Stimulated activated naive CD4-positive, alpha-beta T cell (primary cell): ENCODE results near the gene SORT1.
"Not testable (repeated sequence)": the region's sequence is repeated elsewhere in the genome, so short reads cannot be mapped to it uniquely, and the experiment has no call there.

ENCODE experiments used
- DNase-seq, 6 experiments: peaks; one replicate each; lab custom pipeline; 2025; lab: John Stamatoyannopoulos, UW

SORT1 gene

GRCh38 chr1:109338608-109339007 lies 59.1 kb downstream of the SORT1 start:
- DNase-seq = no peak

GRCh38 chr1:109338091-109338490 lies 59.6 kb downstream of the SORT1 start:
- DNase-seq = no peak

- DNase-seq = no peak
Measured at GRCh38 chr1:109335091-109335490, 62.6 kb downstream of the SORT1 start.

GRCh38 chr1:109331113-109331512 lies 66.6 kb downstream of the SORT1 start:
- no peak for DNase-seq

GRCh38 chr1:109327285-109327684 lies 70.4 kb downstream of the SORT1 start:
- no peak for DNase-seq

GRCh38 chr1:109322974-109323373 lies 74.7 kb downstream of the SORT1 start:
- no peak for DNase-seq

GRCh38 chr1:109319114-109319513 lies 78.6 kb downstream of the SORT1 start:
- DNase-seq = no peak

GRCh38 chr1:109316506-109316905 lies 81.2 kb downstream of the SORT1 start:
- DNase-seq = no peak

GRCh38 chr1:109315288-109315687 lies 82.4 kb downstream of the SORT1 start:
- no peak for DNase-seq

GRCh38 chr1:109314795-109315194 lies 82.9 kb downstream of the SORT1 start:
- DNase-seq = no peak

GRCh38 chr1:109312978-109313775 lies 84.5 kb downstream of the SORT1 start:
- DNase-seq = no peak

GRCh38 chr1:109312246-109312645 lies 85.5 kb downstream of the SORT1 start:
- no peak for DNase-seq

- DNase-seq = no peak
Measured at GRCh38 chr1:109309347-109309746, 88.4 kb downstream of the SORT1 start.

GRCh38 chr1:109307274-109308021 lies 90.3 kb downstream of the SORT1 start:
- DNase-seq = no peak

- DNase-seq = no peak
Measured at GRCh38 chr1:109306832-109307273, 90.9 kb downstream of the SORT1 start, which contains the start of gene MYBPHL. Gene MYBPHL (minus strand): TSS chr1:109307011. CDS start chr1:109306991, 20 bp downstream.

GRCh38 chr1:109305991-109306390 lies 91.7 kb downstream of the SORT1 start:
- not testable (repeated sequence) for DNase-seq

- no peak for DNase-seq
Measured at GRCh38 chr1:109304226-109304920, 93.3 kb downstream of the SORT1 start.

- no peak for DNase-seq
Measured at GRCh38 chr1:109301874-109302273, 95.8 kb downstream of the SORT1 start.

- DNase-seq = no peak
Measured at GRCh38 chr1:109300650-109301151, 97.0 kb downstream of the SORT1 start.

- DNase-seq = no peak
Measured at GRCh38 chr1:109299558-109300343, 98.0 kb downstream of the SORT1 start.
